SK-N-MC (cell line): ENCODE results near the gene MICA.

Experiments
- DNase-seq: peaks from one replicate; pipeline ENCODE4 v3.0.0-alpha.2; 2011; ENCODE audit warnings: low read depth, low spot score
- H3K27ac ChIP-seq: fragments of 200-600 bp; sonication (generic); 2 replicates; pipeline ENCODE4 v1.5.1; 2016; ENCODE audit warnings: mixed run types
- H3K36me3 ChIP-seq: fragments of 200-600 bp; sonication (generic); 2 replicates; pipeline ENCODE4 v1.6.1; 2017; ENCODE audit warnings: antibody characterized with exemption, low read length, mixed read lengths; ENCODE audit not compliant: insufficient read depth
- H3K4me3 ChIP-seq: fragments of 200-600 bp; sonication (generic); 2 replicates; pipeline ENCODE4 v1.5.1; 2016
- H3K9ac ChIP-seq: fragments of 200-600 bp; sonication (generic); 2 replicates; pipeline ENCODE4 v1.8.0; 2017; ENCODE audit warnings: mixed run types, mixed read lengths; ENCODE audit not compliant: insufficient read length
- H3K9me3 ChIP-seq: fragments of 200-600 bp; sonication (generic); 2 replicates; pipeline ENCODE4 v1.6.1; 2017; ENCODE audit warnings: low read depth, mild to moderate bottlenecking, antibody characterized with exemption, low read length, moderate library complexity, mixed read lengths
- EZH2 ChIP-seq: fragments of 200-600 bp; sonication (generic); IDR thresholded peaks from one replicate; pipeline ENCODE4 v1.6.1; 2017; ENCODE audit warnings: antibody characterized with exemption
- FOXP2 ChIP-seq: optimal IDR thresholded peaks from 2 replicates; pipeline ENCODE3; 2011; ENCODE audit warnings: mild to moderate bottlenecking, moderate library complexity; ENCODE audit not compliant: insufficient read depth; ENCODE audit errors: extremely low read length, control extremely low read depth
- POLR2AphosphoS5 ChIP-seq: IDR thresholded peaks from 2 replicates; pipeline ENCODE4 v1.6.1; 2012; ENCODE audit warnings: mild to moderate bottlenecking, low read depth, low read length, borderline replicate concordance

Gene MICA

DNA sequence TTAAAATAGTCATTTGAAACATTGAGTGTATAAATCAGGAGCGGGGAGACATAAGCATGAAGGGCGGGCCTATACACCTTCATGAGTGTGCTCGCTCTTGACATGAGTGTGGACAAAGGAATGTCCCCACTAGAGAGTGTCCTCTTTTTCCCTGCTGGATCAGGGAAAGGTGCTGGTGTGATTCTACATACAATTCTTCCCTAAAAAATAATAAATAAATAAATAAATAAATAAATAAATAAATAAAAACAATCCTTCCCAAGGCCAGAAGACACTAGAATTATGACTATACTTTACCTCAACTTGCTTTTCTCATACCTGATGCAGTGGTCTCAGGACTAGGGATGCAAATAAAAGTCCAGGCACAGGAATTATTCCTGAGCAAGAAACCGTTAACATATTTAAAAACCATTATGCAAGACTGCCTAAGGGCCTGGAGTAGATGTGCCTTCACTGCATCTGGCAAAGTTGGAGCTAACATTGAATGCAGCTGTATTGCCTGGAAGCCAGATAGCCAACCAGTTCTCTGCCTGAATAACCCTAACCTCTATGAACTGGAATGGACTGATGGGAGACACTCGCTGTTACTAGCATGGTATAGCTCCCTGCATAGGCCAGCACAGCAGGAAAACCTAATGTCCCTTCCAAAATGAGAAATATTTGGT, 57.1 kb downstream of the MICA start:
- no peak for TF ChIP-seq EZH2
- no peak for TF ChIP-seq FOXP2
- TF ChIP-seq POLR2AphosphoS5, result no peak
- Histone ChIP-seq H3K9ac (no peak overlapping the region), H3K4me3 (no peak overlapping the region), H3K36me3 (no peaks in the 10 kb centered on the region), H3K9me3 (no peaks in the 10 kb centered on the region), H3K27ac (no peak overlapping the region)
- no peak for DNase-seq

DNA sequence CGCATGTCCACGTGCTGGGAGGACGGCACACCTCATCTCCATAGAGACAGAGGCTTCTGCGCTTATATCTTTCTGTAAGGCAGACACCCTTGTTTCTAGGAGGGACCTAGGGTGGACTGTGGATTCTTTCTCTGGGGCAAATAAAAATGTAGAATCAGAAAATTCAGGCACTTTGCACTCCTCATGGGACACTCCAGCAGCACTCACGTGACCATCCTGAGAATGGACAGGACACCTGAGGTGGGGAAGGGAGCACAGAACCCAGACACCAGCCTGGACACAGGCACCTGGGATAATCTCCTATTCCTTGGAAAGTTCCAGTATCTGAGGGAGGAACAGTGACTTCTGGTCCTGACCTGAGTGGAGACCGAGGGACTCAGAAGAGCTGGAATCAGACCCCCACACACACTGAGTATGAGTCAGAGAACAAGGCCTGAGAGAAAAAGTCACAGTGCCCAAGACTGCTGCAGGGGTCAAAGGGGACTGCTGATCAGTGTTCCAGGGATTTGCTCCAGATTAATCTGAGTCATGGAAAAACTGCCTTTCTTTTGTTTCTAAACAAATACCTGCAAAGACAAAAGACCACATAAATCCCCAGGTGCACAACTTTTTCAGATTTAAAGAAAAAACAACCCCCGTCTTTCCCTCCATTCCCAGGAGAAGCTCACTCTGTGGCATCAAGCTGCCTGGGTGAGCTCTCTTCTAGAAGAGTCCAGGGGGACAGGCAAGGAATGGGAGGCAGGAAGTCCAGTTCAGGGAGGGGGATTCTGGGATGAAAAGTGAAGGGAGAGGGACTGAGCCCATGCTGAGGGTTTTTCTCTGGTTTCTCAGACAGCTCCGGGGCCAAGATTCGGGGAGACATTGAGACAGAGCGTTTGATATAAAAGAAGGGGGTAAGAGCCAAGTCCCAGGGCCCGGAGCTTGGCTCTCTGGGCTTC, 58.9 kb downstream of the MICA start:
- H3K4me3 ChIP-seq, result peak overlapping the region; percentile 61
- no peak overlapping the region for H3K9ac ChIP-seq
- H3K36me3 ChIP-seq, result no peaks in the 10 kb centered on the region
- no peak for DNase-seq
- no peak for TF ChIP-seq POLR2AphosphoS5
- no peak for TF ChIP-seq EZH2
- no peak for TF ChIP-seq FOXP2
- no peaks in the 10 kb centered on the region for H3K9me3 ChIP-seq
- no peak overlapping the region for H3K27ac ChIP-seq

GRCh38 chr6:31462964-31463870, 59.8 kb downstream of the MICA start:
- Histone ChIP-seq H3K36me3 (no peaks in the 10 kb centered on the region), H3K9ac (no peak overlapping the region), H3K4me3 (peak overlapping the region; percentile 61), H3K9me3 (no peaks in the 10 kb centered on the region), H3K27ac (no peak overlapping the region)
- DNase-seq, result peak; percentile 28
- no peak for TF ChIP-seq FOXP2
- TF ChIP-seq POLR2AphosphoS5, result no peak
- TF ChIP-seq EZH2, result no peak

- no peaks in the 10 kb centered on the region for H3K36me3 ChIP-seq
- no peak overlapping the region for H3K9ac ChIP-seq
- no peak overlapping the region for H3K4me3 ChIP-seq
- TF ChIP-seq POLR2AphosphoS5 (no peak), EZH2 (no peak), FOXP2 (no peak)
- no peak overlapping the region for H3K27ac ChIP-seq
- DNase-seq, result no peak
- no peaks in the 10 kb centered on the region for H3K9me3 ChIP-seq
Measured at GRCh38 chr6:31464252-31465184, 61.1 kb downstream of the MICA start.
